Transverse colon (tissue), 3 donors: Measurements from ENCODE around the gene MSX2.

Experiments
- EP300 ChIP-seq: sonication (generic); formaldehyde crosslinking; IDR thresholded peaks from one replicate; pipeline ENCODE4 v1.6.1; 2017; ENCODE audit warnings: antibody characterized with exemption, low read depth
- POLR2A ChIP-seq: fragments of 450-650 bp; IDR thresholded peaks from one replicate; pipeline ENCODE4 v1.6.1; 2016; ENCODE audit warnings: antibody characterized with exemption, mild to moderate bottlenecking, moderate library complexity
- TF ChIP-seq, protein P1 (sequence below), 5 experiments: fragments of 200-600 bp in 3 of 5; fragments of 450-650 bp in 2 of 5; sonication (generic) in 3 of 5; IDR thresholded peaks; 1 replicate in 2 of 5; 2 replicates in 3 of 5; pipeline ENCODE4 v1.5.1; 2016 to 2017; ENCODE audit warnings: antibody characterized with exemption in 5 of 5, inconsistent platforms in 3 of 5, mild to moderate bottlenecking in 2 of 5, moderate library complexity in 1 of 5

DNA sequence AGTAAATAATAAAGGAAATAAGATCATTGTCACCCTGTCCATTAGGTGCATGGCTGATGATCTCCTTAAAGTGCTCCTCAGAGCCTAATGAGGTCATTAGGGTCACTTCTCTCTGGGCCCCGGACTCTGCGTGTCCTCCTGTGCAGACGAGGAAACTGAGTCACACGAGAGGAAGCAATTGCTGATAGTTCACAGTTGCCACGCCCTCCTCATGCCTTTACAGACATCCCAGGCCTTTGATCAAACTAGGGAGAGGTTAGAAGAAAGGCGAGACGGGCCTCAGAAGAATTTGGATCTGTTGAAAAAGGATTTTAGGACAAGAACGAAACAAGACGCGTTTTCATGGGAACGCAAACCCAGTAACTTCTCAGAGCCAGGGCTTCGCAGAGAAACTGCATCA is 32.0 kb upstream of the MSX2 start:
- TF ChIP-seq POLR2A (no peak), EP300 (no peak)
- TF ChIP-seq, protein P1, sequence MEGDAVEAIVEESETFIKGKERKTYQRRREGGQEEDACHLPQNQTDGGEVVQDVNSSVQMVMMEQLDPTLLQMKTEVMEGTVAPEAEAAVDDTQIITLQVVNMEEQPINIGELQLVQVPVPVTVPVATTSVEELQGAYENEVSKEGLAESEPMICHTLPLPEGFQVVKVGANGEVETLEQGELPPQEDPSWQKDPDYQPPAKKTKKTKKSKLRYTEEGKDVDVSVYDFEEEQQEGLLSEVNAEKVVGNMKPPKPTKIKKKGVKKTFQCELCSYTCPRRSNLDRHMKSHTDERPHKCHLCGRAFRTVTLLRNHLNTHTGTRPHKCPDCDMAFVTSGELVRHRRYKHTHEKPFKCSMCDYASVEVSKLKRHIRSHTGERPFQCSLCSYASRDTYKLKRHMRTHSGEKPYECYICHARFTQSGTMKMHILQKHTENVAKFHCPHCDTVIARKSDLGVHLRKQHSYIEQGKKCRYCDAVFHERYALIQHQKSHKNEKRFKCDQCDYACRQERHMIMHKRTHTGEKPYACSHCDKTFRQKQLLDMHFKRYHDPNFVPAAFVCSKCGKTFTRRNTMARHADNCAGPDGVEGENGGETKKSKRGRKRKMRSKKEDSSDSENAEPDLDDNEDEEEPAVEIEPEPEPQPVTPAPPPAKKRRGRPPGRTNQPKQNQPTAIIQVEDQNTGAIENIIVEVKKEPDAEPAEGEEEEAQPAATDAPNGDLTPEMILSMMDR (IDR thresholded peaks at IDR 0.05) = no peak
